NCI-H460 (cell line): ENCODE measurements around the gene DPH6. TPM values are rescaled to one million over a fixed set of nuclear protein-coding genes. Genes with fewer than 3 reads are reported as not detected.
"Not testable (repeated sequence)": the region's sequence is repeated elsewhere in the genome, so short reads cannot be mapped to it uniquely, and the experiment has no call there.

Experiments
- DNase-seq: peaks from one replicate; pipeline ENCODE4 v3.0.0-alpha.2; 2016; ENCODE audit warnings: low read depth; ENCODE audit errors: extremely low read depth
- small RNA-seq, 2 experiments: library from RNA; depleted of rRNA; stranded (forward); fragments of <200 nt; gene quantifications; one replicate each; pipeline ENCODE3, GENCODE V24; 2014
- total RNA-seq: library from RNA; depleted of rRNA; stranded (reverse); fragments of >200 nt; shearing (Covaris generic); gene quantifications from 2 replicates; pipeline ENCODE4 v1.2.3, GENCODE V29; 2014

The DPH6 gene
- total RNA-seq, 1 experiment from 2014 or later = 21.7 TPM

- no peak for DNase-seq
Measured at GRCh38 chr15:35351059-35351458, 194.9 kb downstream of the DPH6 start.

- DNase-seq = no peak
Measured at GRCh38 chr15:35349916-35350315, 196.0 kb downstream of the DPH6 start.

- DNase-seq = no peak
Measured at GRCh38 chr15:35330916-35331315, 215.0 kb downstream of the DPH6 start.

GRCh38 chr15:35330048-35330695 is 215.8 kb downstream of the DPH6 start:
- no peak for DNase-seq

GRCh38 chr15:35329521-35329961 is 216.4 kb downstream of the DPH6 start:
- no peak for DNase-seq

GRCh38 chr15:35328836-35329235 is 217.1 kb downstream of the DPH6 start:
- not testable (repeated sequence) for DNase-seq

- DNase-seq = no peak
Measured at GRCh38 chr15:35327789-35328188, 218.2 kb downstream of the DPH6 start.

GRCh38 chr15:35325374-35325941 is 220.5 kb downstream of the DPH6 start:
- DNase-seq = no peak

GRCh38 chr15:35323141-35323540 is 222.8 kb downstream of the DPH6 start:
- no peak for DNase-seq

- DNase-seq = no peak
Measured at GRCh38 chr15:35321926-35322325, 224.0 kb downstream of the DPH6 start.

- no peak for DNase-seq
Measured at GRCh38 chr15:35320911-35321310, 225.1 kb downstream of the DPH6 start.

Small RNAs within 50 kb of the gene (small RNA-seq; reads per million reads assigned to genes)
- 0 reads per million in 2 experiments for gene AC019288.1
- gene MIR3942 = 0 to 1.1 reads per million in 2 experiments
